HG02840 (cell line): ENCODE data around the gene HYDIN.

Source experiments
- ATAC-seq: cut with Tn5 transposase; IDR thresholded peaks from one replicate; pipeline ENCODE4 v1.9.1; 2021; ENCODE audit warnings: mild to moderate bottlenecking, moderate library complexity, moderate number of reproducible peaks; ENCODE audit not compliant: unreplicated experiment, low FRiP score

HYDIN gene

GRCh38 chr16:71230122-71230845 is at the start of gene HYDIN:
TSS of gene HYDIN (minus strand) at chr16:71230722. CDS start at chr16:71186895, 43,827 bp downstream.
- no peak for ATAC-seq

GRCh38 chr16:71276589-71277334 is 46.2 kb upstream of the HYDIN start:
- no peak for ATAC-seq

GRCh38 chr16:71273384-71273783 is 42.9 kb upstream of the HYDIN start:
- ATAC-seq, result no peak

- no peak for ATAC-seq
Measured at GRCh38 chr16:71264299-71264698, 33.8 kb upstream of the HYDIN start.

GRCh38 chr16:71263582-71263981 is 33.1 kb upstream of the HYDIN start:
- no peak for ATAC-seq

GRCh38 chr16:71262391-71262790 is 31.9 kb upstream of the HYDIN start:
- ATAC-seq, result no peak

- ATAC-seq, result no peak
Measured at GRCh38 chr16:71260995-71261394, 30.5 kb upstream of the HYDIN start.

GRCh38 chr16:71259086-71259485 is 28.6 kb upstream of the HYDIN start:
- no peak for ATAC-seq

GRCh38 chr16:71258372-71258771 is 27.9 kb upstream of the HYDIN start:
- ATAC-seq, result no peak

GRCh38 chr16:71257768-71258167 is 27.2 kb upstream of the HYDIN start:
- no peak for ATAC-seq

- ATAC-seq, result no peak
Measured at GRCh38 chr16:71255721-71256120, 25.2 kb upstream of the HYDIN start.

- ATAC-seq, result no peak
Measured at GRCh38 chr16:71254832-71255525, 24.5 kb upstream of the HYDIN start.

GRCh38 chr16:71250461-71251235 is 20.1 kb upstream of the HYDIN start:
- no peak for ATAC-seq

GRCh38 chr16:71249399-71249798 is 18.9 kb upstream of the HYDIN start:
- ATAC-seq, result no peak

GRCh38 chr16:71247478-71247877 is 17.0 kb upstream of the HYDIN start:
- no peak for ATAC-seq

GRCh38 chr16:71246309-71246708 is 15.8 kb upstream of the HYDIN start:
- no peak for ATAC-seq

- ATAC-seq, result no peak
Measured at GRCh38 chr16:71244521-71244920, 14.0 kb upstream of the HYDIN start.

GRCh38 chr16:71242601-71243000 is 12.1 kb upstream of the HYDIN start:
- no peak for ATAC-seq

GRCh38 chr16:71242036-71242435 is 11.5 kb upstream of the HYDIN start:
- ATAC-seq, result no peak

- ATAC-seq, result no peak
Measured at GRCh38 chr16:71229344-71229743, 1.2 kb downstream of the HYDIN start.
